NCI-H1436 (cell line): ENCODE results near the gene CCNA1.

Experiments
- DNase-seq: peaks from one replicate; lab custom pipeline; 2025; lab: John Stamatoyannopoulos, UW

The CCNA1 gene

GRCh38 chr13:36454121-36454520 lies 21.8 kb downstream of the CCNA1 start:
- no peak for DNase-seq

DNA sequence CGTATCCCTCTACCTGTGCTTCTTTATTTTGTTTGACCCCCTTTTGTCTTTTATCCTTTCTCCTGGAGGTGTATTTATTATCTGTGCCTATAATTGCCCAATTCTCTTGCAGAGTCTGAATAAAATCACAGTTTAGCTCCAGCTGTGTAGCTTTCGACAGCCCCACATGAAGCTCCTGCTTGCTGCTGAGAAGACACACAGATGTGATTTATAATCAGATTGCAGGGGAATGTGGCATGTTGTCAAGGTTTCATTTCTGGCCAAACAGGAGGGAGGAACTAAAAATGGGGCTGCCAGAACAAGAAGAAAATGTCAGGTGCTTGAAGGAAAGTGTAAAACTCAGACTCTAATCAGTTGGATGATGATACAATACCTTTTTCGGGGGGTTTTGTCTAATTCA lies 22.7 kb downstream of the CCNA1 start:
- DNase-seq: no peak

DNA sequence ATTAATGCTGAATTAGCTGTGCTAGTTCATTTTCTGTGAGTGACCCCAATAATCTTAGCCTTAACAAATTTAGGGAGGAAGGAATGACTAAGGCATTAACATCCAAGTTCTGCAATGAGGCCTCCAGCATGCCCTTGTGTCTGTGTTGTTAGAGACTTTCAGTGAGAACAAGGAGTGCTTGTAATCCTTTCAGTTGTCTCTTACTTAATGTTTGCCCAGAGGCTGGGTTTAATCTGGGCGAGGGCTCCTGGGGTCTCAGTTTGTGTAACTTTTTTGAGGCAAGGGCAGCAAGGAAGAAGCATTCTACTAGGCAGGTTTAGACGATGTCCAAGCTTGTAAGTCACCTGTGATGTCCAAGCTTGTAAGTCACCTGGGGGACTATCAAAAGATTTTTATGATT lies 24.3 kb downstream of the CCNA1 start:
- no peak for DNase-seq

- no peak for DNase-seq
Measured at GRCh38 chr13:36461506-36461905, 29.2 kb downstream of the CCNA1 start.

GRCh38 chr13:36475468-36475867 lies 43.2 kb downstream of the CCNA1 start:
- no peak for DNase-seq

DNA sequence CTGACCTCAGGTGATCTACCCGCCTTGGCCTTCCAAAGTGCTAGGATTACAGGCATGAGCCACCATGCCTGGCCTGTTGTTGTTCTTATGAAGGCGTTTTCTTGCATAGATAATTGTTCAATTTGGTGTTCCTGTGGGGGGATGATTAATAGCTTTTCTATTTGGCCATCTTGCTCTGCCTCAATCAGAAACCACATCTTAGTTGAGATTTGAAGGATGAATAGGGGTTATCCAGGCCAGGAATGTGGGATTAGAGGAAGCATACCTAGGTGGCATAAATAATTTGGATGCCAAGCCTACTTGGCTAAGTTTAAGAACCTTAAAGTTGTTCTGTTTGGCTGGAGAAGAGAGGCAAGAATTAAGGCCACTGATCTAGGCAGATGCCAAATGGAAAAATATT lies 44.4 kb downstream of the CCNA1 start:
- no peak for DNase-seq

DNA sequence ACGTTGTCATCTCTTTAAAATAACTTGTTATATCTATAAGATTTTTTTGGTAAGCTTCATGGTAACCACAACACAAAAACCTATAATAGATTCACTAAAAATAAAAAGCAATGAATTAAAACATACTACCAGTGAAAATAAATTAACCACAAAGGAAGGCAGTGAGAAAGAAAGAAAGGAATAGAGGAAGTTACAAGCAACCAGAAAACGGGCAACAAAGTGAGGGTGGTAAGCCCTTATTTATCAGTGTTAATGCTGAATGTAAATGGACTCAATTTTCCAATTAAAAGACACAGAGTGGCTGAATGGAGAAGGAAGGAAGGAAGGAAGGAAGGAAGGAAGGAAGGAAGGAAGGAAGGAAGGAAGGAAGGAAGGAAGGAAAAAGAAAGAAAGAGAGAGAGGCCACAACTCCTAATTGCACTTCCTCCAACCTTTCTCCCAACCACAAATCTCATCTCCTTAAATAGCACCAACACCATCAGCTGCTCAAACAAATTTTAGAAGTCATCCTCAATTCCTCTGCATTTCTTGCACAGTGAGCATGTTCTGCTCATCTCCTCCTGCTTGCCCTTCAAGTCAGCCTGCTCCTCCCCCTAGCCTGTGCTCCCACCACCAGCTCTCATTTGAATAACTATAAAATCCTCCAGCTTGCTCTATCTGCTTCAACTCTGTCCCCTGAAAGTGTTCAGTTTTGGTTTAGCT lies 48.6 kb downstream of the CCNA1 start:
- no peak for DNase-seq

- no peak for DNase-seq
Measured at GRCh38 chr13:36490055-36490454, 57.8 kb downstream of the CCNA1 start.
